ENCODE measurements around the gene SYNGR2. TPM values are rescaled to one million over a fixed set of nuclear protein-coding genes. Genes with fewer than 3 reads are reported as not detected.
A peak's percentile ranks its signal among the peaks of the same experiment; 100 is the strongest.

SYNGR2 gene
- total RNA-seq, 1 experiment from 2014 or later: 1.6 TPM

GRCh38 chr17:78143214-78144146 is 24.9 kb upstream of the SYNGR2 start:
- DNase-seq (ENCODE audit: low read depth): no peak

- DNase-seq (ENCODE audit: low read depth): peak; percentile 48
Observed at GRCh38 chr17:78144147-78144719, 24.1 kb upstream of the SYNGR2 start.

GRCh38 chr17:78144736-78145641 is 23.4 kb upstream of the SYNGR2 start:
- DNase-seq (ENCODE audit: low read depth): no peak

- no peak for DNase-seq (ENCODE audit: low read depth)
Observed at GRCh38 chr17:78146471-78146869, 21.9 kb upstream of the SYNGR2 start.

- DNase-seq (ENCODE audit: low read depth): no peak
Observed at GRCh38 chr17:78146881-78147280, 21.5 kb upstream of the SYNGR2 start.

GRCh38 chr17:78147315-78147998 is 20.9 kb upstream of the SYNGR2 start:
- no peak for DNase-seq (ENCODE audit: low read depth)

- DNase-seq (ENCODE audit: low read depth): no peak
Observed at GRCh38 chr17:78148286-78149016, 19.9 kb upstream of the SYNGR2 start.

- DNase-seq (ENCODE audit: low read depth): no peak
Observed at GRCh38 chr17:78151514-78152008, 16.8 kb upstream of the SYNGR2 start.

GRCh38 chr17:78154903-78155811 is 13.2 kb upstream of the SYNGR2 start:
- DNase-seq (ENCODE audit: low read depth): no peak

- no peak for DNase-seq (ENCODE audit: low read depth)
Observed at GRCh38 chr17:78159575-78160158, 8.7 kb upstream of the SYNGR2 start.

- DNase-seq (ENCODE audit: low read depth): no peak
Observed at GRCh38 chr17:78163881-78164747, 4.3 kb upstream of the SYNGR2 start.

- DNase-seq (ENCODE audit: low read depth): no peak
Observed at GRCh38 chr17:78164748-78165607, 3.4 kb upstream of the SYNGR2 start.

GRCh38 chr17:78166416-78166815 is 2.0 kb upstream of the SYNGR2 start:
- no peak for DNase-seq (ENCODE audit: low read depth)

GRCh38 chr17:78168903-78169793 is 767 bp downstream of the SYNGR2 start:
- peak; percentile 39 for DNase-seq (ENCODE audit: low read depth)

GRCh38 chr17:78170692-78171590 is 2.6 kb downstream of the SYNGR2 start:
- no peak for DNase-seq (ENCODE audit: low read depth)
